Type B pancreatic cell (in vitro differentiated cells): ENCODE measurements around the gene CEP68. TPM values are rescaled to one million over a fixed set of nuclear protein-coding genes. Genes with fewer than 3 reads are reported as not detected.

Source experiments
- DNase-seq: peaks from one replicate; pipeline ENCODE4 v3.0.0; 2021; ENCODE audit warnings: mixed read lengths; ENCODE audit not compliant: unreplicated experiment; ENCODE audit errors: extremely low spot score
- H3K27ac Mint-ChIP-seq: 2 replicates; pipeline ENCODE4 v1.8.0; 2021; ENCODE audit warnings: mild to moderate bottlenecking, mixed read lengths
- H3K27me3 Mint-ChIP-seq: 2 replicates; pipeline ENCODE4 v1.8.0; 2021; ENCODE audit warnings: mixed read lengths
- H3K36me3 Mint-ChIP-seq: 2 replicates; pipeline ENCODE4 v1.8.0; 2021; ENCODE audit warnings: mixed read lengths
- H3K4me1 Mint-ChIP-seq: one replicate; pipeline ENCODE4 v1.8.0; 2021; ENCODE audit warnings: mixed read lengths; ENCODE audit not compliant: unreplicated experiment
- H3K4me3 Mint-ChIP-seq: 2 replicates; pipeline ENCODE4 v1.8.0; 2021; ENCODE audit warnings: mild to moderate bottlenecking, mixed read lengths
- H3K9me3 Mint-ChIP-seq: 2 replicates; pipeline ENCODE4 v1.8.0; 2021; ENCODE audit warnings: mixed read lengths
- total RNA-seq: library from RNA; stranded (reverse); gene quantifications from 2 replicates; pipeline ENCODE4 v1.2.1, GENCODE V29; 2021; ENCODE audit warnings: low replicate concordance
- TF ChIP-seq, protein P1 (sequence below): fragments of 200-600 bp; sonication (generic); conservative IDR thresholded peaks from 2 replicates; pipeline ENCODE4 v1.5.0; 2021; ENCODE audit warnings: antibody characterized with exemption, mild to moderate bottlenecking

The CEP68 gene
- total RNA-seq, 1 donor from 2014 or later = 21.5 TPM

DNA sequence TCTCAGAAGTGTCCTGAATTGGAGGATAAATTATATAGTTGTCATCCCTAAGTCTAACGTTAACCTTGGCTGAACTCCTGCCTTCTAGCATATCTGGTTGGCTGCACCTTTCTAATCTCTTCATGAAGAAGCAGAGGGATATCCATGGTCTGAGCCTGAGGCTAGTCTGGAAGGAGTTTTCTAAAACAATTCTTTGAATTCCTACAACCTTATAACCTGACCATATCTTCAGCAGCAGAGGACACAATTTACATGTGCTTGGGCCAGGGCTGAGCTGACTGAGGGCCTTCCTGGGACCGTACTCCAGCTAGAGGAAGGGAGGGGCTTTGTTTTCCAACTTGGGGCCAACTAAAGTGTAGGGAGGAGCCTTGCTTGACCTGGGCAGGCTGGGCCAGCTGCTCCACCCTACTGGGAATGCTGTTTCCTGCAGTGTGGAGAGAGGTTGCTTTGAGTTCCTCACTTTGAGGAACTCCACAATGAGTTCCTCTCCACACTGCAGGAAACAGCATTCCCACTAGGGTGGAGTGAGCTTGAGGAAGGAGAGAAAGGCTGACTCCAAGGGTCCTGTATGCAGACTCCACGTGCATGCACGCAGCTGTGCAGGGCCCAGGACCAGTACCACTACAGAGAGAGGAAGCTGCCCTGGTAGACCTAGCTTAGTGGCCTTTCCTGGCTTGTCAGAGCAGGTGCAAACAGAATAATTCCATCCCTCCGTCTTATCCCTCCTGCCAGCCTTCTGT, 19.6 kb downstream of the CEP68 start:
- TF ChIP-seq, protein P1, sequence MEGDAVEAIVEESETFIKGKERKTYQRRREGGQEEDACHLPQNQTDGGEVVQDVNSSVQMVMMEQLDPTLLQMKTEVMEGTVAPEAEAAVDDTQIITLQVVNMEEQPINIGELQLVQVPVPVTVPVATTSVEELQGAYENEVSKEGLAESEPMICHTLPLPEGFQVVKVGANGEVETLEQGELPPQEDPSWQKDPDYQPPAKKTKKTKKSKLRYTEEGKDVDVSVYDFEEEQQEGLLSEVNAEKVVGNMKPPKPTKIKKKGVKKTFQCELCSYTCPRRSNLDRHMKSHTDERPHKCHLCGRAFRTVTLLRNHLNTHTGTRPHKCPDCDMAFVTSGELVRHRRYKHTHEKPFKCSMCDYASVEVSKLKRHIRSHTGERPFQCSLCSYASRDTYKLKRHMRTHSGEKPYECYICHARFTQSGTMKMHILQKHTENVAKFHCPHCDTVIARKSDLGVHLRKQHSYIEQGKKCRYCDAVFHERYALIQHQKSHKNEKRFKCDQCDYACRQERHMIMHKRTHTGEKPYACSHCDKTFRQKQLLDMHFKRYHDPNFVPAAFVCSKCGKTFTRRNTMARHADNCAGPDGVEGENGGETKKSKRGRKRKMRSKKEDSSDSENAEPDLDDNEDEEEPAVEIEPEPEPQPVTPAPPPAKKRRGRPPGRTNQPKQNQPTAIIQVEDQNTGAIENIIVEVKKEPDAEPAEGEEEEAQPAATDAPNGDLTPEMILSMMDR = no peak
- H3K36me3 Mint-ChIP-seq = peaks cover 15% of the 10 kb centered on the region
- no peaks in the 10 kb centered on the region for H3K27me3 Mint-ChIP-seq
- no peaks in the 10 kb centered on the region for H3K9me3 Mint-ChIP-seq
- peaks cover 10% of the 10 kb centered on the region for H3K4me1 Mint-ChIP-seq
- no peak for DNase-seq
- H3K27ac Mint-ChIP-seq = peak overlapping the region; percentile 77
- no peak overlapping the region for H3K4me3 Mint-ChIP-seq

- peaks cover 10% of the 10 kb centered on the region for H3K4me1 Mint-ChIP-seq
- no peak for DNase-seq
- no peaks in the 10 kb centered on the region for H3K9me3 Mint-ChIP-seq
- no peak overlapping the region for H3K4me3 Mint-ChIP-seq
- H3K36me3 Mint-ChIP-seq = peaks cover 15% of the 10 kb centered on the region
- H3K27ac Mint-ChIP-seq = peak overlapping the region; percentile 77
- TF ChIP-seq, protein P1 = no peak
- no peaks in the 10 kb centered on the region for H3K27me3 Mint-ChIP-seq
Observed at GRCh38 chr2:65076345-65076710, 20.1 kb downstream of the CEP68 start.

DNA sequence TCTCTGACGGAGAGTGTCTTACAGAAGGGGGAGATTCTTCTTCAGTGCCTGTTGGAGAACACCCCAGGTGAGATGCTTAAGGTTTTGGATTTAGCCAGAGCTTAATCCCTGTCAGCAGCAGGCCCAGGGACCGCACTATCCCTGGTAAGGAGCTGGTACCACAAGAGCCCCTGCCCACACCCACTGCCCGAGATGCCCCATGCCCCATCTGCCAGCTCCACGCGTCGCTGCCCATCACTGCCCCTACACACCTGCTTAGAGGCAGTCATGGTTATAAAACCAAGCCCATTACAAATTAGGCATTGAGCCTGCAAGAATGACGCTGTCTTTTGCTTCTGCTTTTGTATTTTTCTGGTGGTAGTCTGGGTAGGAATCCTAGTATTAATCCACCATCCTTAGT, 21.7 kb downstream of the CEP68 start:
- TF ChIP-seq, protein P1 = no peak
- no peaks in the 10 kb centered on the region for H3K27me3 Mint-ChIP-seq
- peak overlapping the region; percentile 52 for H3K27ac Mint-ChIP-seq
- no peak overlapping the region for H3K4me3 Mint-ChIP-seq
- no peaks in the 10 kb centered on the region for H3K9me3 Mint-ChIP-seq
- DNase-seq = no peak
- H3K4me1 Mint-ChIP-seq = peaks cover 10% of the 10 kb centered on the region
- peaks cover 23% of the 10 kb centered on the region for H3K36me3 Mint-ChIP-seq

DNA sequence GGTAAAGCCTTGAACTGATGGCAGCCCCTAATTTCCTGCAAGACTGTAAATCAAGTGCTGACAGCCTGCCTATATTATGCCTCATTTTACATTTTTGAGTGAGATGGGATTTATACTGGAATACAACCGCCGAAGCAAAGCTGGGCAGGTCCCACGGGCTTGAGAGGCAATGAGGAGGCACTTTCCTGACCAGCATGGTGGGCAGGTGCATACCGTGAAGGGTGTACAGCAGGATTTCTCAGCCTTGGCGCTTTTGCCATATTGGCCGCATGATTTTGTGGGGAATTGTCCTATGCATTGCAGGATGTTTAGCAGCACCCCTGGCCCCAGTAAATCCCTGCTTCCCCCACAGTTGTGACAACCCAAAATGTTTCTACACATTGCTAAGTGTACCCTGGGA, 22.8 kb downstream of the CEP68 start:
- H3K9me3 Mint-ChIP-seq = no peaks in the 10 kb centered on the region
- DNase-seq = no peak
- H3K27me3 Mint-ChIP-seq = no peaks in the 10 kb centered on the region
- H3K36me3 Mint-ChIP-seq = peaks cover 21% of the 10 kb centered on the region
- no peak overlapping the region for H3K27ac Mint-ChIP-seq
- H3K4me1 Mint-ChIP-seq = peaks cover 10% of the 10 kb centered on the region
- TF ChIP-seq, protein P1 = no peak
- no peak overlapping the region for H3K4me3 Mint-ChIP-seq

GRCh38 chr2:65081232-65081685, 25.0 kb downstream of the CEP68 start:
- no peaks in the 10 kb centered on the region for H3K9me3 Mint-ChIP-seq
- H3K27ac Mint-ChIP-seq = no peak overlapping the region
- peaks cover 26% of the 10 kb centered on the region for H3K36me3 Mint-ChIP-seq
- DNase-seq = no peak
- peaks cover 1% of the 10 kb centered on the region for H3K4me1 Mint-ChIP-seq
- H3K27me3 Mint-ChIP-seq = no peaks in the 10 kb centered on the region
- TF ChIP-seq, protein P1 = no peak
- H3K4me3 Mint-ChIP-seq = no peak overlapping the region
